GM12864 (cell line): Measurements from ENCODE around the gene HNRNPU.

Experiments used
- DNase-seq: peaks from one replicate; pipeline ENCODE4 v3.0.0-alpha.2; 2011; ENCODE audit warnings: low read depth
- H3K4me3 ChIP-seq: 2 replicates; pipeline ENCODE4 v1.5.1; 2011; ENCODE audit warnings: mild to moderate bottlenecking, low read depth, low read length, control low read depth
- TF ChIP-seq, protein P1 (sequence below): IDR thresholded peaks from 2 replicates; pipeline ENCODE4 v1.5.1; 2011; ENCODE audit warnings: low read depth, mild to moderate bottlenecking, moderate library complexity, low read length, control low read depth, inconsistent platforms; ENCODE audit errors: missing control alignments

HNRNPU gene

DNA sequence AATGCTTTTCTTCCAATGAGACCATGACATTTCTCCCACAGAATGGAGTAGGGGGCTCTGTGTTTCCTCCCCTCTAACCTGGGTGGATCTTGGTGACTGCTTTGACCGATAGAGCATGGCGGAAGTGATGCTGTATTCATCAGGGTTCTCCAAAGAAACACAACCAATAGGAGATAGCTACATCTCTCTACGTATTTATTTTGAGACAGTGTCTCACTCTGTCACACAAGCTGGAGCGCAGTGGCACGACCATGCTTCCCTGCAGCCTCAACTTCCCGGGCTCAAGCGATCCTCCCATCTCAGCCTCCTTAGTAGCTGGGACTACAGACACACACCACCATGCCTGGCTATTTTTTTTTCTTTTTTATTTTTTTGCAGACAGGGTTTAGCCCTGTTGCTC, 29.5 kb upstream of the HNRNPU start:
- H3K4me3 ChIP-seq: no peak overlapping the region
- TF ChIP-seq, protein P1, sequence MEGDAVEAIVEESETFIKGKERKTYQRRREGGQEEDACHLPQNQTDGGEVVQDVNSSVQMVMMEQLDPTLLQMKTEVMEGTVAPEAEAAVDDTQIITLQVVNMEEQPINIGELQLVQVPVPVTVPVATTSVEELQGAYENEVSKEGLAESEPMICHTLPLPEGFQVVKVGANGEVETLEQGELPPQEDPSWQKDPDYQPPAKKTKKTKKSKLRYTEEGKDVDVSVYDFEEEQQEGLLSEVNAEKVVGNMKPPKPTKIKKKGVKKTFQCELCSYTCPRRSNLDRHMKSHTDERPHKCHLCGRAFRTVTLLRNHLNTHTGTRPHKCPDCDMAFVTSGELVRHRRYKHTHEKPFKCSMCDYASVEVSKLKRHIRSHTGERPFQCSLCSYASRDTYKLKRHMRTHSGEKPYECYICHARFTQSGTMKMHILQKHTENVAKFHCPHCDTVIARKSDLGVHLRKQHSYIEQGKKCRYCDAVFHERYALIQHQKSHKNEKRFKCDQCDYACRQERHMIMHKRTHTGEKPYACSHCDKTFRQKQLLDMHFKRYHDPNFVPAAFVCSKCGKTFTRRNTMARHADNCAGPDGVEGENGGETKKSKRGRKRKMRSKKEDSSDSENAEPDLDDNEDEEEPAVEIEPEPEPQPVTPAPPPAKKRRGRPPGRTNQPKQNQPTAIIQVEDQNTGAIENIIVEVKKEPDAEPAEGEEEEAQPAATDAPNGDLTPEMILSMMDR: no peak
- DNase-seq: no peak

DNA sequence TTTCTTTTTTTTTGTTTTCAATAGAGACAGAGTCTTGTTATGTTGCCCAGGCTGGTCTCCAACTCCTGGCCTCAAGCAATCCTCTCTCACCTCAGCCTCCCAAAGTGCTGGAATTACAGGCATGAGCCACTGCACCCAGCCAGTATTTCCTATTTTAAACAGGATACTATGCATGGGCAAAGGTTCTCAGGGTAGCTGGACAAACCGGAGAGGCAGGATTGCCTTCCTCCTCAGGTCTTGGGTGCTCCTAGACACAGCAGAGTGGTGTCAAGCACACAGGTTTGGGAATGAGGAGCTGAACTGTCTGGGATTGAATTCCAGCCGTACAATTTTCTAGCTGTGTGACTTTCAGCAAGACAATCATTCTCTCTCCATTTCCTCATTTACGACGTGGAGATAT, 22.9 kb upstream of the HNRNPU start:
- H3K4me3 ChIP-seq: no peak overlapping the region
- no peak for DNase-seq
- TF ChIP-seq, protein P1: no peak

DNA sequence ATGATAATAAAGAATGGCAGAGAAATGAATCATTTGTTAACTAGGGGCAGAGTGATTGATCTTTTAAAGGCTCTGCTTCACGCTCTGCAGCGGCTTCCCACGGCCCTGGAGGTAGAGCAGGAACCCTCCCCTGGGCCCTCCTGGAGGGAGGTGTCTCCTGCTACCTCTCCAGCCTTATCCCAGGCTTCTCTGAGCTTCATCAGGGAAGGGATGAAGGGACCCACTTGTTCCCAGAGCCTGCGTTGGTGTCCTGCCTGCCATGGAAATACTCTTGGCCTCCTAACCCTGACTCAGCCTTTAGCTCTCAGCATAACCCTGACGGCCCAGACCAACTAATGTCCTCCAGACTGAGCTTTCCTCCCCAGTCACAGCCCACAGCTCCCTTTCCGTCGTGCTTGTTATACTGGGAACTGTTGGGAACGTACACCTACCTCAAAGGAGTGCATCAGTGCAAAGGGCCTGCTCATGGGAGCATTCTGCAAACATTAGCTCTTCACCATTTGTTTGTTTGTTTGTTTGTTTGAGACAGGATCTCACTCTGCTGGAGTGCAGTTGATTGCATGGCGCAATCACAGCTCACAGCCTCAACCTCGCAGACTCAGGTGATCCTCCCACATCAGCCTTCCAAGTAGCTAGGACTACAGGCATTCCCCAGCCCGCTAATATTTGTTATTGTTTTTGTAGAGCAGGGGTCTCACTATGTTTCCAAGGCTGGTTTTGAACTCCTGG, 17.4 kb upstream of the HNRNPU start:
- TF ChIP-seq, protein P1: no peak
- no peak overlapping the region for H3K4me3 ChIP-seq
- no peak for DNase-seq

DNA sequence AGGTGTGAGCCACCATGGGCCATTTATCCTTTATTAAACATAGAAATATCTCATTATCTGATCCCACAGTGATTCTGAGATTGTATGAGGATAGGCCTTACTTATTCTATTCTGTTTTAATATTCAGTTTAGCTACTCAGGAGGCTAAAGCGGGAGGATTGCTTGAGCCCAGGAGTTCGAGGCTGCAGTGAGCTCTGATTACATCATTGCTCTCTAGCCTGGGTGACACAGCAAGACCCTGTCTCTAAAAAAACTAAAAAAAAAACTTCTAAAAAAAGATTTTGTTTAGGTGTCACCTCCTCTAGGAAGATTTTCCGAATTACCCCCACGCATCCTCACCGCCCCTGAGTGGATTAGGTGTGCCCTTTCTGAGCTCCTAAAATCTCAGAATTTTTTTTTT, 14.3 kb upstream of the HNRNPU start:
- no peak overlapping the region for H3K4me3 ChIP-seq
- DNase-seq: no peak
- TF ChIP-seq, protein P1: no peak

DNA sequence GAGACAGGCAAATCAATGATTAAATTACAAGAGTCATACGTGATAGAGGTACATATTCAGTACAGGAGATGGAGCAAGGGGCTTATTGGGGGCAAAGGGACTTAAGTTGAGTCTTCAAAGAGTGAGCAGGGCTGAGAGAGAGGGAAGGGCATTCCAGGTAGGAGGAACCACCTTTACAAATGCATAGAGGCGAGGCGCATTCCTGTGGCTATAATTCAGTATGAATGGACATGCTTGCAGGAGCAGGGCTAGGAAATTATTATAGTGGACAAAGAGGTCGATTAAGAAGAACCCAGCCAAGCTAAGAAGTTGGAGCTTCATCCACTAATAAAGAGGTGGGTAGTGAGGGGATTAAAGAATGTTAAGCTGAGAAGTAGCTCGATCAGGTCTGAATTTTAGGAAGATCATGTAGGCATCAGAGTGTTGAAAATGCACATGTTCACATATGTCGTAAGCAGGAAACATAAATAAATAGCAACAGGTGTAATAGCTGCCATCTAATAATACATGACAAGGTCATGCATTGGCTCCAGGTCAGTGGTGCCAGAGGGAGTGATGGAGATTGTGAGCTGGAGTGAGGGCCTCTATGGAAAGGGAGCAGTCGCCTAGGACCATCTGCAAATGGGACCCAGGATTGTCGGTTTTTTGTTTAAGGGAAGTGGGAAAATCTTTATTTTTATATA, 12.0 kb upstream of the HNRNPU start:
- TF ChIP-seq, protein P1: no peak
- DNase-seq: no peak
- no peak overlapping the region for H3K4me3 ChIP-seq

DNA sequence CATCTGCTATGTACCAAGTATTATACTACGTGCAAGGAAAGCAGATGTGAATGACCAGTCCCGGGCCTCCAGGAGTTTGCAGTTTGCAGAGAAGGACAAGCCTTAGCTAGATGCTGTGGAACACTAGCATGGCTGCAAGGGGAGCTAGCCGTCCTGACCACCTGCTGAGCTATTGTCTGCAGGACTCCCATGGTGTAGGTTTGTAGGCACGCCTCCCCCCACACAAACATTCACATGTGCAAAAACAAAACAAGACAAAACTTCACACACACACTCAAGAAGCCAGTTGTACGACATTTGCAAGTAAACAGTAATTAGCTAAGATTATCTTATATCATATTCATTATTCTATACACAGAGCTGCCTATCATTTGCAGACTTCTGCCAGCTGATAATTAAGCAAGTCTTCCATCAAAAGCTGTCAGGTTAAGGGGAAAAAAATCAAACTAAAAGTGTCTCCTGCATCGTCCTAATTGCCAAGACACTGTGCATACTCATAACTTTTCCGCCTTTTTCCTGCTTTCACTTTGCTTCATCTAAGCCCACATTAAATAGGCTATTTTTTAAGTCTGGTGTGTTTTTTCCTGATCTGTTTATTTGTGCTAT, 10.7 kb upstream of the HNRNPU start:
- DNase-seq: no peak
- TF ChIP-seq, protein P1: no peak
- no peak overlapping the region for H3K4me3 ChIP-seq

DNA sequence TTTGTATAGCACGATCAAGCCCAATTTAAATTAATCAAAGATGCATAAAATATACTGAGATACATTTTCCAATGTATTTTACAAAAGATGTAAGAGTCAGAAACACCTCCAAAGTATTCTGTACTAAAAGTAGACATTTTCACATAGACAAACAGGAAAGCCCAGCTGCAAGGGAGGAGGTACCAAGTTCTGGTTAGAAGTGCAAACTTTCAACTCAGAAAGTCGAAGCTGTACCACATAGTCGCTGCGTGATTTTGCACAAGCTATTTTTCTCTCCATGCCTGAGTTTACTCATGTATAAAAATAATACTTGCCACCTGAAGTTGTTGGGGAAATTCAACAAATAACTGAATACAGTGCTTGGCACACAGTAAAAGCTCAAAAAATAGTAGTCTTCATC, 5.6 kb upstream of the HNRNPU start:
- no peak overlapping the region for H3K4me3 ChIP-seq
- TF ChIP-seq, protein P1: no peak
- no peak for DNase-seq
